Liver (tissue), 9 donors: ENCODE data around the gene IL1RAPL2. TPM values are rescaled to one million over a fixed set of nuclear protein-coding genes. Genes with fewer than 3 reads are reported as not detected.

Source experiments
- DNase-seq: peaks from one replicate; pipeline ENCODE4 v3.0.0-alpha.2; 2017; ENCODE audit warnings: low spot score
- H3K27ac ChIP-seq, 2 donors: one replicate each; pipeline ENCODE4 v1.7.0; 2013; ENCODE audit warnings: inconsistent platforms in 2 of 2, low read length in 2 of 2, control low read depth in 1 of 2, low read depth in 1 of 2, mild to moderate bottlenecking in 1 of 2
- H3K27me3 ChIP-seq, 4 donors: one replicate each; pipeline versions ENCODE4 v1.6.1 to v1.7.0; 2013; ENCODE audit warnings: low read length in 3 of 4, inconsistent platforms in 1 of 4, mild to moderate bottlenecking in 1 of 4, moderate library complexity in 1 of 4; ENCODE audit not compliant: control insufficient read depth in 4 of 4, insufficient read depth in 4 of 4
- H3K36me3 ChIP-seq, 4 donors: one replicate each; pipeline versions ENCODE4 v1.6.1 to v1.7.0; 2013; ENCODE audit warnings: low read length in 3 of 4, mild to moderate bottlenecking in 3 of 4, low read depth in 1 of 4, moderate library complexity in 1 of 4; ENCODE audit not compliant: control insufficient read depth in 4 of 4, insufficient read depth in 3 of 4
- H3K4me1 ChIP-seq, 4 donors: one replicate each; pipeline versions ENCODE4 v1.6.1 to v1.7.0; 2013; ENCODE audit warnings: low read length in 3 of 4, mild to moderate bottlenecking in 3 of 4, moderate library complexity in 1 of 4; ENCODE audit not compliant: control insufficient read depth in 4 of 4, insufficient read depth in 4 of 4
- H3K4me3 ChIP-seq, 3 donors: one replicate each; pipeline versions ENCODE4 v1.6.1 to v1.7.0; 2013; ENCODE audit warnings: low read length in 3 of 3, control low read depth in 1 of 3, low read depth in 1 of 3, mild to moderate bottlenecking in 1 of 3
- H3K9ac ChIP-seq, 2 donors: one replicate each; pipeline ENCODE4 v1.7.0; 2013; ENCODE audit warnings: low read length in 2 of 2, mild to moderate bottlenecking in 2 of 2, moderate library complexity in 2 of 2, control low read depth in 1 of 2, low read depth in 1 of 2
- H3K9me3 ChIP-seq, 4 donors: one replicate each; pipeline versions ENCODE4 v1.6.1 to v1.7.0; 2013; ENCODE audit warnings: low read length in 3 of 4; ENCODE audit not compliant: control insufficient read depth in 4 of 4
- EGR1 ChIP-seq, 2 donors: IDR thresholded peaks; 2 replicates each; pipeline ENCODE4 v1.6.1; 2016 to 2018; ENCODE audit warnings: antibody characterized with exemption in 2 of 2, low read depth in 2 of 2
- FOXA1 ChIP-seq: IDR thresholded peaks from 2 replicates; pipeline ENCODE4 v1.6.1; 2016; ENCODE audit warnings: antibody characterized with exemption
- FOXA2 ChIP-seq: IDR thresholded peaks from 2 replicates; pipeline ENCODE4 v1.6.1; 2016; ENCODE audit warnings: antibody characterized with exemption
- GABPA ChIP-seq, 2 donors: IDR thresholded peaks in 1 of 2; conservative IDR thresholded peaks in 1 of 2; 2 replicates each; pipeline ENCODE4 v1.6.1; 2016; ENCODE audit warnings: antibody characterized with exemption in 2 of 2, mild to moderate bottlenecking in 1 of 2, moderate library complexity in 1 of 2
- HNF4A ChIP-seq, 2 donors: conservative IDR thresholded peaks; 2 replicates each; pipeline ENCODE4 v1.6.1; 2016; ENCODE audit warnings: antibody characterized with exemption in 2 of 2, mild to moderate bottlenecking in 2 of 2
- HNF4G ChIP-seq: IDR thresholded peaks from 2 replicates; pipeline ENCODE4 v1.6.1; 2016; ENCODE audit warnings: antibody characterized with exemption
- JUND ChIP-seq, 2 donors: IDR thresholded peaks; 2 replicates each; pipeline ENCODE4 v1.6.1; 2016; ENCODE audit warnings: antibody characterized with exemption in 2 of 2
- NR2F2 ChIP-seq: IDR thresholded peaks from 2 replicates; pipeline ENCODE4 v1.6.1; 2016; ENCODE audit warnings: antibody characterized with exemption
- RAD21 ChIP-seq, 2 donors: IDR thresholded peaks; 2 replicates each; pipeline ENCODE4 v1.6.1; 2016; ENCODE audit warnings: antibody characterized with exemption in 2 of 2, mild to moderate bottlenecking in 2 of 2
- REST ChIP-seq: IDR thresholded peaks from 2 replicates; pipeline ENCODE4 v1.6.1; 2016; ENCODE audit warnings: antibody characterized with exemption, mild to moderate bottlenecking
- RXRA ChIP-seq, 2 donors: IDR thresholded peaks; 2 replicates each; pipeline ENCODE4 v1.6.1; 2017 to 2018; ENCODE audit warnings: antibody characterized with exemption in 2 of 2, mild to moderate bottlenecking in 1 of 2
- SP1 ChIP-seq: IDR thresholded peaks from 2 replicates; pipeline ENCODE4 v1.6.1; 2018; ENCODE audit warnings: antibody characterized with exemption, mild to moderate bottlenecking
- TAF1 ChIP-seq: conservative IDR thresholded peaks from 2 replicates; pipeline ENCODE4 v1.6.1; 2016; ENCODE audit warnings: antibody characterized with exemption, mild to moderate bottlenecking
- WGBS: extraction: QIAGEN DNeasy Blood & Tissue Kit; methylation state at CpG from one replicate; pipeline ENCODE4 v1.1.7; 2013; 5-methylcytosine and 5-hydroxymethylcytosine counted together
- polyA plus RNA-seq, 2 donors: library from polyadenylated mRNA; stranded (reverse) in 1 of 2; unstranded in 1 of 2; fragments of 200-250 nt in 1 of 2; fragments of >200 nt in 1 of 2; fragmentation: Nextera tagmentation in 1 of 2; extraction: Ambion mirVana in 1 of 2; gene quantifications; one replicate each; pipeline versions ENCODE4 v1.2.1 to v1.2.3, GENCODE V29; 2013 to 2015
- total RNA-seq, 2 donors: library from RNA; depleted of rRNA; stranded (reverse); fragments of >200 nt; gene quantifications; one replicate each; pipeline ENCODE4 v1.2.3, GENCODE V29; 2014
- TF ChIP-seq, protein P1 (sequence below): fragments of 150-350 bp; IDR thresholded peaks from 2 replicates; pipeline ENCODE4 v1.5.1; 2017; ENCODE audit warnings: improper control_type of control experiment, low read depth, low read length; ENCODE audit not compliant: missing input control
- TF ChIP-seq, protein P2 (sequence below): IDR thresholded peaks from 2 replicates; pipeline ENCODE4 v1.6.1; 2016; ENCODE audit warnings: antibody characterized with exemption
- TF ChIP-seq, protein P3 (sequence below): IDR thresholded peaks from 2 replicates; pipeline ENCODE4 v1.6.1; 2016; ENCODE audit warnings: antibody characterized with exemption
- TF ChIP-seq, protein P4 (sequence below): IDR thresholded peaks from 2 replicates; pipeline ENCODE4 v1.6.1; 2016; ENCODE audit warnings: antibody characterized with exemption
- donor health status: healthy.
- donor health status: healthy.
- donor health status: healthy.
- donor health status: healthy.
- donor health status: healthy.

IL1RAPL2 gene
- total and polyA plus RNA-seq, 4 donors = 0.20 to 1.6 (median 0.91) TPM

DNA sequence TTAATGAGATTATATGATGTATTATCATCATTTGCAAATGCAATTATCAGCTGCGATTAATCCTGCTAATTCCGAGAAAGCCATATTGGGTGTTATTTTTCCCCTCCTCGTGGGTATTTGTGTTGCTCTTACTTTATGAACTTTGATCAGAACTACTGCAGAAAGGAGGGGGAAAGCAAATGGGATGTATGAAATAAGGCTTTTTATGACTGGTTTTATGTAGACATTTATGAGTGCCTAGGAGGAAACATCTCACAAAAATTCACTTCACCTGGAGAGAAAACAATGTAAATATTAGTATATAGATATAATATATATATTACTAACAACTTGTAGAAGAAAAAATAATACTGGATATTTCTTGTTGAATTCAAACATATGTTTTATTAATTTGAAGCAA lies 440.1 kb downstream of the IL1RAPL2 start:
- no peak overlapping the region for H3K4me3 ChIP-seq
- H3K27ac ChIP-seq = no peak overlapping the region
- WGBS = 58% methylated on average over 3 of the region's 3 CpGs
- no peaks in the 10 kb centered on the region for H3K9me3 ChIP-seq
- no peak for DNase-seq
- H3K9ac ChIP-seq = no peak overlapping the region
- TF ChIP-seq, protein P1, sequence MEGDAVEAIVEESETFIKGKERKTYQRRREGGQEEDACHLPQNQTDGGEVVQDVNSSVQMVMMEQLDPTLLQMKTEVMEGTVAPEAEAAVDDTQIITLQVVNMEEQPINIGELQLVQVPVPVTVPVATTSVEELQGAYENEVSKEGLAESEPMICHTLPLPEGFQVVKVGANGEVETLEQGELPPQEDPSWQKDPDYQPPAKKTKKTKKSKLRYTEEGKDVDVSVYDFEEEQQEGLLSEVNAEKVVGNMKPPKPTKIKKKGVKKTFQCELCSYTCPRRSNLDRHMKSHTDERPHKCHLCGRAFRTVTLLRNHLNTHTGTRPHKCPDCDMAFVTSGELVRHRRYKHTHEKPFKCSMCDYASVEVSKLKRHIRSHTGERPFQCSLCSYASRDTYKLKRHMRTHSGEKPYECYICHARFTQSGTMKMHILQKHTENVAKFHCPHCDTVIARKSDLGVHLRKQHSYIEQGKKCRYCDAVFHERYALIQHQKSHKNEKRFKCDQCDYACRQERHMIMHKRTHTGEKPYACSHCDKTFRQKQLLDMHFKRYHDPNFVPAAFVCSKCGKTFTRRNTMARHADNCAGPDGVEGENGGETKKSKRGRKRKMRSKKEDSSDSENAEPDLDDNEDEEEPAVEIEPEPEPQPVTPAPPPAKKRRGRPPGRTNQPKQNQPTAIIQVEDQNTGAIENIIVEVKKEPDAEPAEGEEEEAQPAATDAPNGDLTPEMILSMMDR = no peak
- TF ChIP-seq FOXA1 (no peak), EGR1 (IDR thresholded peaks at IDR 0.05; ENCODE audit: low read depth in 2 of 2) (no peak), SP1 (no peak), RXRA (IDR thresholded peaks at IDR 0.05) (no peak), JUND (IDR thresholded peaks at IDR 0.05) (no peak), REST (no peak)
- TF ChIP-seq, protein P2, sequence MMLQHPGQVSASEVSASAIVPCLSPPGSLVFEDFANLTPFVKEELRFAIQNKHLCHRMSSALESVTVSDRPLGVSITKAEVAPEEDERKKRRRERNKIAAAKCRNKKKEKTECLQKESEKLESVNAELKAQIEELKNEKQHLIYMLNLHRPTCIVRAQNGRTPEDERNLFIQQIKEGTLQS = no peak
- TF ChIP-seq, protein P3, sequence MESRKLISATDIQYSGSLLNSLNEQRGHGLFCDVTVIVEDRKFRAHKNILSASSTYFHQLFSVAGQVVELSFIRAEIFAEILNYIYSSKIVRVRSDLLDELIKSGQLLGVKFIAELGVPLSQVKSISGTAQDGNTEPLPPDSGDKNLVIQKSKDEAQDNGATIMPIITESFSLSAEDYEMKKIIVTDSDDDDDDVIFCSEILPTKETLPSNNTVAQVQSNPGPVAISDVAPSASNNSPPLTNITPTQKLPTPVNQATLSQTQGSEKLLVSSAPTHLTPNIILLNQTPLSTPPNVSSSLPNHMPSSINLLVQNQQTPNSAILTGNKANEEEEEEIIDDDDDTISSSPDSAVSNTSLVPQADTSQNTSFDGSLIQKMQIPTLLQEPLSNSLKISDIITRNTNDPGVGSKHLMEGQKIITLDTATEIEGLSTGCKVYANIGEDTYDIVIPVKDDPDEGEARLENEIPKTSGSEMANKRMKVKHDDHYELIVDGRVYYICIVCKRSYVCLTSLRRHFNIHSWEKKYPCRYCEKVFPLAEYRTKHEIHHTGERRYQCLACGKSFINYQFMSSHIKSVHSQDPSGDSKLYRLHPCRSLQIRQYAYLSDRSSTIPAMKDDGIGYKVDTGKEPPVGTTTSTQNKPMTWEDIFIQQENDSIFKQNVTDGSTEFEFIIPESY = no peak
- TF ChIP-seq, protein P4, sequence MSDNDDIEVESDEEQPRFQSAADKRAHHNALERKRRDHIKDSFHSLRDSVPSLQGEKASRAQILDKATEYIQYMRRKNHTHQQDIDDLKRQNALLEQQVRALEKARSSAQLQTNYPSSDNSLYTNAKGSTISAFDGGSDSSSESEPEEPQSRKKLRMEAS = no peak
- no peaks in the 10 kb centered on the region for H3K36me3 ChIP-seq
- H3K27me3 ChIP-seq = no peaks in the 10 kb centered on the region
- H3K4me1 ChIP-seq = no peaks in the 10 kb centered on the region

GRCh38 chrX:105006996-105007395 lies 441.0 kb downstream of the IL1RAPL2 start:
- no peak for DNase-seq
- no peaks in the 10 kb centered on the region for H3K9me3 ChIP-seq
- no peak overlapping the region for H3K27ac ChIP-seq
- no peaks in the 10 kb centered on the region for H3K27me3 ChIP-seq
- TF ChIP-seq HNF4G (no peak), RXRA (IDR thresholded peaks at IDR 0.05) (no peak), RAD21 (IDR thresholded peaks at IDR 0.05) (no peak), HNF4A (conservative IDR thresholded peaks at IDR 0.05) (no peak), JUND (IDR thresholded peaks at IDR 0.05) (no peak), FOXA2 (no peak), TAF1 (no peak), SP1 (no peak), REST (no peak), EGR1 (IDR thresholded peaks at IDR 0.05; ENCODE audit: low read depth in 2 of 2) (no peak), GABPA (IDR thresholded peaks at IDR 0.05 in 1 of 2, conservative IDR thresholded peaks at IDR 0.05 in 1 of 2) (no peak), NR2F2 (no peak)
- TF ChIP-seq, protein P4 = no peak
- TF ChIP-seq, protein P2 = no peak
- TF ChIP-seq, protein P3 = no peak
- H3K9ac ChIP-seq = no peak overlapping the region
- H3K36me3 ChIP-seq = no peaks in the 10 kb centered on the region
- H3K4me1 ChIP-seq = no peaks in the 10 kb centered on the region
- no peak overlapping the region for H3K4me3 ChIP-seq
